ENCODE measurements around the gene FIGNL2. TPM values are rescaled to one million over a fixed set of nuclear protein-coding genes. Genes with fewer than 3 reads are reported as not detected.

The FIGNL2 gene
- total and polyA plus RNA-seq, 2 of the 13 experiments (the other 11 are each of a cell fraction or from before 2014, with no cell fraction given), result 0.82 to 1.00 TPM

- TF ChIP-seq POGK (CRISPR knock-in tag; conservative IDR thresholded peaks at IDR 0.05) (no peak), ZNF644 (CRISPR knock-in tag; IDR thresholded peaks at IDR 0.05; ENCODE audit: low read depth) (no peak), ZNF281 (CRISPR knock-in tag; IDR thresholded peaks at IDR 0.05; ENCODE audit: borderline replicate concordance) (no peak), NCOA1 (CRISPR knock-in tag; IDR thresholded peaks at IDR 0.05) (no peak), ATRX (CRISPR knock-in tag; IDR thresholded peaks at IDR 0.05; ENCODE audit: borderline replicate concordance) (no peak), DRAP1 (CRISPR knock-in tag; IDR thresholded peaks at IDR 0.05) (no peak), RBM22 (optimal IDR thresholded peaks at IDR 0.05; ENCODE audit: low read length) (no peak)
These were observed 6.8 kb downstream of the FIGNL2 start (continued) for GRCh38 chr12:51841727-51842126.

GRCh38 chr12:51840966-51841365, 7.6 kb downstream of the FIGNL2 start:
- ATAC-seq, result no peak
- no peak for FAIRE-seq
- H3K27ac ChIP-seq (ENCODE audit: extremely low read length, insufficient read depth, low read length), result no peak overlapping the region
- intact Hi-C loops (cut with micrococcal nuclease; ENCODE audit: unreplicated experiment), result no loop called here
- no peak overlapping the region for H3K4me3 ChIP-seq (replicated peaks in 1 of 3; ENCODE audit: insufficient read depth in 1 of 3, low read depth in 2 of 3, low read length in 3 of 3)
- H3K27me3 ChIP-seq (ENCODE audit: control insufficient read depth in 1 of 2, insufficient read depth in 2 of 2, low read length in 2 of 2), result no peaks in the 10 kb centered on the region; a peak in 1 of 5 replicates
- no peaks in the 10 kb centered on the region for H3K36me3 ChIP-seq (replicated peaks in 1 of 2; ENCODE audit: control insufficient read depth in 1 of 2, insufficient read depth in 2 of 2, low read length in 2 of 2)
- BruUV-seq (replicated peaks), result no TSS peak
- no peaks in the 10 kb centered on the region for H3K79me2 ChIP-seq (ENCODE audit: insufficient read depth, low read length)
- no peaks in the 10 kb centered on the region for H3K9me3 ChIP-seq (ENCODE audit: low read length)
- H2AFZ ChIP-seq (ENCODE audit: low read length), result no peak overlapping the region
- peaks cover 19% of the 10 kb centered on the region for H3K4me1 ChIP-seq (ENCODE audit: insufficient read depth, low read length)
- H4K20me1 ChIP-seq (ENCODE audit: insufficient read depth, low read length), result no peaks in the 10 kb centered on the region
- 92% methylated on average over 1 of the region's 6 CpGs for WGBS (ENCODE audit: low lambda C conversion rate)
- no peak overlapping the region for H3K9ac ChIP-seq (ENCODE audit: insufficient read depth, low read depth, low read length)
- DNase-seq (ENCODE audit: low spot score), result no peak
- H3K4me2 ChIP-seq (ENCODE audit: low read depth, low read length), result no peak overlapping the region
- in situ Hi-C loops (cut with HindIII; ENCODE audit: extremely low pct_ligation_motif_present, low pct_unique_long_range_greater_than_20kb), result no loop called here
- POLR2A ChIA-PET, result no interaction called here
- CTCF ChIA-PET (ENCODE audit: low intra/inter-chr PET ratio, low total read pairs), result no interaction called here
- no peak for TF ChIP-seq NCOR1 (IDR thresholded peaks at IDR 0.05; ENCODE audit: borderline replicate concordance, low read length)
- no peak for TF ChIP-seq NR2F6 (IDR thresholded peaks at IDR 0.05)
- no peak for TF ChIP-seq NR2F6 (CRISPR knock-in tag; IDR thresholded peaks at IDR 0.05)
- TF ChIP-seq AHDC1 (CRISPR knock-in tag; IDR thresholded peaks at IDR 0.05; ENCODE audit: borderline replicate concordance), result no peak
- no peak for TF ChIP-seq ZNF30 (CRISPR knock-in tag; IDR thresholded peaks at IDR 0.05)
- no peak for TF ChIP-seq MXD3 (CRISPR knock-in tag; IDR thresholded peaks at IDR 0.05)
- no peak for TF ChIP-seq ZNF143 (CRISPR knock-in tag; IDR thresholded peaks at IDR 0.05)

Measured in HepG2 (cell line).